HG02571 (cell line): Measurements from ENCODE around the gene EPB41L2.
"Not testable (repeated sequence)": the region's sequence is repeated elsewhere in the genome, so short reads cannot be mapped to it uniquely, and the experiment has no call there.

ENCODE experiments used
- ATAC-seq: cut with Tn5 transposase; IDR thresholded peaks from one replicate; pipeline ENCODE4 v1.9.1; 2021; ENCODE audit warnings: mild to moderate bottlenecking, moderate library complexity; ENCODE audit not compliant: unreplicated experiment

EPB41L2 gene

DNA sequence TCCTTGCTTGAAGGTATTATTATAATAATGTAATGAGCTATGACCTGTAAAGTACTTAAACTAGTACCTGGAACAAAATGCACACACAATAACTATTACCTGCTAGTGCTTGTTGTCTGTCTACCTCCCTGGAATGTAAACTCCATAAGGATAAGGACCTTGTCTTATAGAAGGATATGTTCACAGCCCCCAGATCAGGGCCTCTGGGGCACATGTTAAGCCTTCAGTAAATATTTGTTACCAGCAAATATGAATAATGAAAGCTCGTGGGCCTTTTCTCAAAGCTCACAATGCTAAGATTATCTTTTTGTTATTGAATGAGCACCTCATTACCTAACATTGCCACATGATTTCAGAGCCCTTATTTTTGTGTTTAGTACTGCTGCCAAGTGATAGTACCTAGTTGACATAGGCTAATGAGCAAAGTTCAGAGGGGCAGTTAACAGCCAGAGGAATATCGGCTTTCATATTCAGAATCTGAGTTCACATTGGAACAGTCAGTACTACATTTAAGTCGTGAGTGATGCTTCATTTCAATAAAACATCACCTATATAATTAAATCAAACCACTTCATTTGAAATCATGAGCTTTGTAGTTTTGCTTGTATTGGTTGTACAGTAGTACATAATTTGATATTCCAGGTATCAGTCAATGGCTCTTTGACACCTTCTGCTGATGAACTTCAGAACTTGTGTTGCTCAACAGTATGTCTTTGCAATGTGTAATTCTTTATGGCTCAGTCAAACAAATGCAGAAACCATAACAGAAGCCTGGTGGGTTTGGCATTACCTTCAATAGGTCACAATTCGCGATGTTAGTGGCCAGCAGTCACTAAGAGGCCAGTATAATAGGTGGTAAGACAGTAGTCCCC, 247.6 kb downstream of the EPB41L2 start:
- ATAC-seq, result no peak

GRCh38 chr6:130814506-130814905, 248.5 kb downstream of the EPB41L2 start:
- no peak for ATAC-seq

DNA sequence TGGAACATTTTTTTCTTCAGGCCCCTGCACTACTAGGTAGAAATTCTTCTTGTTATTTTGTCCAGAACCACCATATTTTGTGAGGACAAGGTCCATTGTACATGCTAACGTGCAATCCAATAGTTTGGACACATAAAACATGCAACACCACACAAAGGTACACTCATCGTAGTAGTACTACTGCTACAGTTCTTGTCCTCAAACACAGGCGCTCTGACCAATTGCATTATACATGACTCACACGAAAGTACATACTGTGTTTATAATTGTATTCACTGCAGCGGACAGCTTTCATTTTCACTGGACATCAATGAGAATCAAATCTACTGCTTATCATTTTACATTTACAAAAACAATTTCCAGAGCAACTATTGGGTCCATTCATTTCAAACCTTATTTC, 251.1 kb downstream of the EPB41L2 start:
- no peak for ATAC-seq

- ATAC-seq, result no peak
Measured at GRCh38 chr6:130810307-130811030, 252.6 kb downstream of the EPB41L2 start.

DNA sequence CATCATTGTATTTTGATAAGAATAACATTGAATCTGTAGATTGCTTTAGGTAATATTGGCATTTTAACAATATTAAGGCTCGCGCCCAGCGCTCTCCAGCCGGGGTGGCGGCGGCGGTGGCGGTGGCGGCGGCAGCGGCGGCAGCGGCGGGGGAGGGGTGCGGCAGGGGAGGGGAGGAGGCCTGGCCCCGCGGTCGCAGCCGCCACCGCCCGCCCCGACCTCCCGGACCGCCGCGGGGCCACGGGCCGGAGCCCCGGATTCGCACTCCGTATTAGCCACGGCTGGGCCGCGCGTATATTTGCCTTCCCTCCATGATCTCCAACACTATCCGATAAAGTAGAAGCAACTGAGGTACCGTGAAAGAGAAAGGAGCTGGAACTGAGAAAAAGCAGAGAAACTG, 261.7 kb downstream of the EPB41L2 start:
- not testable (repeated sequence) for ATAC-seq

DNA sequence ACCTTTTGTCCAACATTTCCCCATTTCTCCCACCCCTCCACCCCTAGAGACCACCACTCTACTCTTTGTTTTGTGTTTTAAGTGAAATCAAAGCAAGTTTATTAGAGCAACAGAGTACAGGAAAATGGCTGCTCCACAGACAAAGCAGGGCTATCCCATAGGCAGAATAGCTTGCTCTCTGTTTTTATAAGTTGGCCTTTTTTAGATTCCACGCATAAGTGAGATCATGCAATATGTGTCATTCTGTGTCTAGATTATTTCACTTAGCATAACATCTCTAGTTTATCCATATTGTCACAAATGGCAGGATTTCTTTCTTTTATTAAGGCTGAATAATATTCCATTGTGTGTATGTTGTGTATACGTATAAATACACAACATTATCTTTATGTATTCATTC, 266.0 kb downstream of the EPB41L2 start:
- ATAC-seq, result no peak

- no peak for ATAC-seq
Measured at GRCh38 chr6:130796313-130796905, 266.6 kb downstream of the EPB41L2 start.

DNA sequence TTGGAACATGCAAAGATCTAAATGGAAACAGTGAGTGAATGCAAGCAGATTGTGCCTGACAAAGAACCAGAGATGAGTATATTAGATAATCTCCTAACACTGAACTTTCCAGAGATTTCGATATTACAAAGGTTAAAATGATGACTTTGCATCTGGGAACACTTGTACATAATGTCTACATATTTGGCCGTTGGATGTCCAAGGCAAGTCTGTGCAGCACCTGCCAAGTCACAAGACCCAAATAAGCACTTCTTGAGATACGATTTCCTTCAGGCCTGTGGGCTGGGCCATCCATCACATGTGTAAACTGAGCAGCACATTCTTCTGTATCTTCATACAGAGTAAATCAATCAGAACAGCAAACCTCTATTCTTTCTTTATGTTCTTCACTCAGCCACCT, 268.3 kb downstream of the EPB41L2 start:
- no peak for ATAC-seq

DNA sequence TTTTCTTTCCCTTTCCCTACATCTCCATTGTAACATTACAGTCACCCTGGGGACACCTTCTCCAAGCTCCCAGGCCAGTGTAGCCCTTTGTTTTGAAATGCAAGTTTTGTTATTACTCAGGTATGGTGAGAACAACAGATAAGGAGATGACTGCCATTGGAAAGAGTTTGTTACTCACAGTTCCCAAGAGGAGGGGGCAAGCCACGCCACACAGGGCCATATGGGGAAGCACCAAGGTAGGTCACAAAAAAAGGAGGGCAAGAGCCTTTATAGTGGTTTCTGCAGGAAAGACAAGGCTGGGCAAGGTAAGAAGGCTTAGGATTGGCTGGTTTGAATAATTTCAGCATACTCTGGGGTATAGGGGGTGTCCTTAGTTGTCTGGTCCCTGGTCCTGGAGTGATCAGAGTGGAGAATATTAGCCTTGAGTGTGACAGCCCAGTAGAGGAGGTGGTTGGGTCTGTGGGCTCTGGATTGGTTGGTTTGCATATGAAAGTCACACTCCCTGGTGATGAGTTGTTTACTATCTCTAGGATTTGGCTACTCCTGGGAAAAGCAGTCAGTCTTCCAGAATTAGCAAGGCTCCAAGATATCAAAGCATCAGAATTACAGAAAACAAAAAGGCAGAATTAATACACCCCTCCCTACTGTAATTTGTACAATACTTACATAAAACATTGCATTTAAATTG, 268.9 kb downstream of the EPB41L2 start:
- ATAC-seq, result no peak
